Esophagus squamous epithelium (tissue), 4 donors: ENCODE data around the gene SRPK1.

ENCODE experiments used
- CTCF ChIP-seq, 6 experiments: fragments of 450-650 bp in 4 of 6; fragments of 200-600 bp in 2 of 6; sonication (generic) in 2 of 6; IDR thresholded peaks; one replicate each; pipeline ENCODE4 v1.5.1; 2016 to 2019; ENCODE audit warnings: antibody characterized with exemption in 6 of 6, mild to moderate bottlenecking in 4 of 6, moderate library complexity in 4 of 6
- POLR2A ChIP-seq, 4 donors: fragments of 450-650 bp; IDR thresholded peaks; one replicate each; pipeline ENCODE4 v1.6.1; 2017; ENCODE audit warnings: antibody characterized with exemption in 4 of 4, mild to moderate bottlenecking in 4 of 4, moderate library complexity in 3 of 4

DNA sequence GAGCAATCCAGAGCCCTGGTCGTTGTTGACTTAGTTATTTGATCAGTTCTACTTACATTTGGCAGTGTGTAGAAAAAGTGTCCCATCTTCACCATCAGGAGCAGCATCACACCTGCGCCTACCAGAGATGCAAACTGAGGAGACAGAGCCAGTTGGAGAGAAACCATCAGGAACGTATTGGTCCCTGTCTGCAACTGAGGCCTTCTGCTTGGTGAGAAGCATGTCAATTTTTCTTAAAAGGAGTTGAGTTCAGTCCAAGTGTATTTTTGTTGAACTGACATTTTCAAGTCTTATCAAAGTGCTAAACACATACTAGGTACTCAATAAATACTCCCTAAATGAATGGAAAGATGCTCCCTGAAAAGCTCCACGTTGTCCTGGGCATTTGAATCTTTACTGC lies 47.9 kb upstream of the SRPK1 start:
- TF ChIP-seq POLR2A (IDR thresholded peaks at IDR 0.05) (no peak), CTCF (IDR thresholded peaks at IDR 0.05) (no peak)
